Mesendoderm (in vitro differentiated cells): ENCODE measurements around the gene NPHS1.
A peak's percentile ranks its signal among the peaks of the same experiment; 100 is the strongest.

Source experiments
- DNase-seq: peaks from one replicate; pipeline ENCODE4 v3.0.0; 2013
- H2AK5ac ChIP-seq: 2 replicates; pipeline ENCODE4 v1.6.1; 2013; ENCODE audit warnings: low read length, inconsistent platforms
- H2BK120ac ChIP-seq: 2 replicates; pipeline ENCODE4 v1.6.1; 2013; ENCODE audit warnings: low read depth, mild to moderate bottlenecking, low read length, moderate library complexity, mixed read lengths
- H2BK15ac ChIP-seq: replicated peaks from 2 replicates; pipeline ENCODE4 v1.6.1; 2013; ENCODE audit warnings: low read depth, mild to moderate bottlenecking, moderate library complexity
- H2BK5ac ChIP-seq: 2 replicates; pipeline ENCODE4 v1.6.1; 2013; ENCODE audit warnings: low read length, inconsistent platforms
- H3K18ac ChIP-seq: 2 replicates; pipeline ENCODE4 v1.6.1; 2013; ENCODE audit warnings: mild to moderate bottlenecking, low read length, mixed read lengths
- H3K23ac ChIP-seq: one replicate; pipeline ENCODE4 v1.6.1; 2013; ENCODE audit warnings: low read length
- H3K27ac ChIP-seq: 2 replicates; pipeline ENCODE4 v1.5.1; 2013; ENCODE audit warnings: low read depth, mild to moderate bottlenecking, inconsistent platforms, low read length, moderate library complexity
- H3K27me3 ChIP-seq: 2 replicates; pipeline ENCODE4 v1.6.1; 2013; ENCODE audit warnings: low read length, control low read depth, mild to moderate bottlenecking, inconsistent platforms; ENCODE audit not compliant: insufficient read depth, poor library complexity
- H3K36me3 ChIP-seq: 2 replicates; pipeline ENCODE4 v1.6.1; 2013; ENCODE audit warnings: low read length, inconsistent platforms; ENCODE audit not compliant: control insufficient read depth, insufficient read depth
- H3K4ac ChIP-seq: one replicate; pipeline ENCODE4 v1.6.1; 2013; ENCODE audit warnings: low read depth, mild to moderate bottlenecking, low read length, moderate library complexity
- H3K4me1 ChIP-seq: 2 replicates; pipeline ENCODE4 v1.6.1; 2013; ENCODE audit warnings: low read depth, low read length, inconsistent platforms; ENCODE audit not compliant: control insufficient read depth
- H3K4me2 ChIP-seq: 2 replicates; pipeline ENCODE4 v1.6.1; 2013; ENCODE audit warnings: low read length
- H3K4me3 ChIP-seq: 2 replicates; pipeline ENCODE4 v1.5.1; 2013; ENCODE audit warnings: mild to moderate bottlenecking, low read length
- H3K56ac ChIP-seq: one replicate; pipeline ENCODE4 v1.6.1; 2013; ENCODE audit warnings: low read length
- H3K79me1 ChIP-seq: 2 replicates; pipeline ENCODE4 v1.6.1; 2013; ENCODE audit warnings: low read length, inconsistent platforms
- H3K79me2 ChIP-seq: 2 replicates; pipeline ENCODE4 v1.6.1; 2013; ENCODE audit warnings: mild to moderate bottlenecking, low read length; ENCODE audit not compliant: control insufficient read depth, insufficient read depth
- H3K9ac ChIP-seq: 2 replicates; pipeline ENCODE4 v1.6.1; 2013; ENCODE audit warnings: low read length, inconsistent platforms
- H4K5ac ChIP-seq: one replicate; pipeline ENCODE4 v1.6.1; 2013; ENCODE audit warnings: low read length
- H4K8ac ChIP-seq: one replicate; pipeline ENCODE4 v1.6.1; 2013; ENCODE audit warnings: low read depth, mild to moderate bottlenecking, control low read depth, low read length, moderate library complexity
- WGBS: extraction: QIAGEN DNeasy Blood & Tissue Kit; methylation state at CpG from one replicate; pipeline ENCODE4 v1.1.7; 2013; ENCODE audit warnings: low lambda C conversion rate, missing lambda C conversion rate; ENCODE audit not compliant: insufficient coverage; ENCODE audit errors: extremely low coverage; 5-methylcytosine and 5-hydroxymethylcytosine counted together

The NPHS1 gene

DNA sequence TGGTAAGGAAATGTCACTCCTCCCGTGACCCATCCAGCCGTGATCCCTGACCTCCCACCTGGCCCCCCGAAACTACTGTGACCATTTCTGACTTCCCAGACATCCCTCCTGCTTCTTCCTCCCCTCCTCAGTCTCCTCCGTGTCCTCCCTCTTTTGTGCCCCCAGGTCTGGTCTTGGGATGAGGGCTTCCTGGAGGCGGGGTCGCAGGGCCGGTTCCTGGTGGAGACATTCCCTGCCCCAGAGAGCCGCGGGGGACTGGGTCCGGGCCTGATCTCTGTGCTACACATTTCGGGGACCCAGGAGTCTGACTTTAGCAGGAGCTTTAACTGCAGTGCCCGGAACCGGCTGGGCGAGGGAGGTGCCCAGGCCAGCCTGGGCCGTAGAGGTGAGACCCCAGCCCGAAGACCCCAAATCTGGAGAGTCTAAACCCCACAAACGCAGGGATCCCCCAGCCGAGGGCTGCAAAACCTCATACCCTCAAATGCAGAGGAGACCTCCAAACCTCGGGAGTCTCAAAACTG is 9.4 kb upstream of the NPHS1 start:
- no peak overlapping the region for H3K4ac ChIP-seq
- peak overlapping the region; percentile 44 for H3K4me2 ChIP-seq
- no peak overlapping the region for H3K18ac ChIP-seq
- no peaks in the 10 kb centered on the region for H3K36me3 ChIP-seq
- no peak overlapping the region for H4K5ac ChIP-seq
- H3K56ac ChIP-seq: peak overlapping the region; percentile 85
- no peak overlapping the region for H2BK5ac ChIP-seq
- peak overlapping the region; percentile 47 for H3K9ac ChIP-seq
- H3K27me3 ChIP-seq: peaks cover 8% of the 10 kb centered on the region
- no peak overlapping the region for H2BK120ac ChIP-seq
- no peak overlapping the region for H3K23ac ChIP-seq
- peaks cover 3% of the 10 kb centered on the region for H3K4me1 ChIP-seq
- WGBS: no CpG with 5 or more reads among the region's 19 CpGs
- H4K8ac ChIP-seq: no peak overlapping the region
- H2BK15ac ChIP-seq: no peak overlapping the region
- H3K79me1 ChIP-seq: no peaks in the 10 kb centered on the region
- no peak for DNase-seq
- H3K27ac ChIP-seq: no peak overlapping the region
- H3K79me2 ChIP-seq: no peaks in the 10 kb centered on the region
- H3K4me3 ChIP-seq: no peak overlapping the region
- no peak overlapping the region for H2AK5ac ChIP-seq

DNA sequence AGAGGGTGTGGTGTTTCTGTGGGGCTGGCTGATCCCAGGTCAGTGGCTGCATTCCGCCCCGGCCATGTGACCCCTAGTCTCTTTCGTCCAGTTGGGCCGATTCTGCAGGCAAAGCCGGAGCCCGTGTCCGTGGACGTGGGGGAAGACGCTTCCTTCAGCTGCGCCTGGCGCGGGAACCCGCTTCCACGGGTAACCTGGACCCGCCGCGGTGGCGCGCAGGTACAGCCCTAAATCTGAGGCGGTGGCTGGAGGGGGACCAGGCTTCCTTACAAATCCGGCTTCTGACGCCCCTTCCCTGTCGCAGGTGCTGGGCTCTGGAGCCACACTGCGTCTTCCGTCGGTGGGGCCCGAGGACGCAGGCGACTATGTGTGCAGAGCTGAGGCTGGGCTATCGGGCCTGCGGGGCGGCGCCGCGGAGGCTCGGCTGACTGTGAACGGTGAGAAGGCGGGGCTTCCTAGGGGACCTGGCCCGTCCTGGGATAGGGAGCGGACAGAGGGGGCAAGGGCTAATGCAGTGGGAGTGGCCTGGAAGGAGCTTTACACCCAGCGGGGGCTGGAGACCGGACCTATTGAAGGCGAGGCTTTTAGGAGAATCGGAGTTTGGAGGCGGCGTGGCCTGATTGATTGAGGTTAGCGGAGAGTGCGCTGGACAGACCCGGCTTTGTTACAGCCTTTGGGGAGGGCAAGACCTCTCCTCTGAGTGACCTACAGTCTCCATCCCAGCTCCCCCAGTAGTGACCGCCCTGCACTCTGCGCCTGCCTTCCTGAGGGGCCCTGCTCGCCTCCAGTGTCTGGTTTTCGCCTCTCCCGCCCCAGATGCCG is 8.7 kb upstream of the NPHS1 start:
- Histone ChIP-seq H3K79me1 (no peaks in the 10 kb centered on the region), H2BK15ac (no peak overlapping the region), H3K23ac (no peak overlapping the region), H4K8ac (no peak overlapping the region), H3K4me2 (peak overlapping the region; percentile 49), H4K5ac (no peak overlapping the region), H3K56ac (peak overlapping the region; percentile 85), H3K27me3 (peaks cover 8% of the 10 kb centered on the region), H3K36me3 (no peaks in the 10 kb centered on the region), H2AK5ac (no peak overlapping the region), H3K18ac (no peak overlapping the region), H2BK120ac (no peak overlapping the region), H3K4me1 (peaks cover 3% of the 10 kb centered on the region), H3K9ac (peak overlapping the region; percentile 72), H2BK5ac (no peak overlapping the region), H3K79me2 (no peaks in the 10 kb centered on the region), H3K4me3 (no peak overlapping the region), H3K4ac (no peak overlapping the region), H3K27ac (no peak overlapping the region)
- DNase-seq: peak; percentile 95
- no CpG with 5 or more reads among the region's 55 CpGs for WGBS

DNA sequence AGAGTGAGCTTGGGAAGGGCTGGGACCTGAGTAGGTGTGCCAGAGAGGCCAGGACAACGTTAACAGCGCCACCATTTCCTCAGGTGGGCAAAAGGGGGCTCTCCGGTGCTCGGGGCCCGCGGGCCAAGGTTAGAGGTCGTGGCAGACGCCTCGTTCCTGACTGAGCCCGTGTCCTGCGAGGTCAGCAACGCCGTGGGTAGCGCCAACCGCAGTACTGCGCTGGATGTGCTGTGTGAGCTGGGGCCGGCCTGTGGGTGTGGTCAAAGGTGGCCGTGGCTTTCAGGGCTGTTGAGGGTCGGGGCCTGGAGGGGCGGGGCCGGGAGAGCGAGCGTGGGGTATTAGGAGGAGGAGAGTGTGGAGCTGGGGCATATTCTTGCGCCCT is 8.1 kb upstream of the NPHS1 start:
- peak overlapping the region; percentile 77 for H3K56ac ChIP-seq
- no peak overlapping the region for H4K8ac ChIP-seq
- no peak for DNase-seq
- H3K4me2 ChIP-seq: peak overlapping the region; percentile 49
- H3K4me1 ChIP-seq: peaks cover 3% of the 10 kb centered on the region
- H3K79me2 ChIP-seq: no peaks in the 10 kb centered on the region
- H3K18ac ChIP-seq: no peak overlapping the region
- no peak overlapping the region for H3K4ac ChIP-seq
- H3K23ac ChIP-seq: no peak overlapping the region
- H3K27ac ChIP-seq: no peak overlapping the region
- no CpG with 5 or more reads among the region's 24 CpGs for WGBS
- no peak overlapping the region for H2BK5ac ChIP-seq
- H4K5ac ChIP-seq: no peak overlapping the region
- no peak overlapping the region for H2AK5ac ChIP-seq
- no peak overlapping the region for H2BK15ac ChIP-seq
- no peaks in the 10 kb centered on the region for H3K79me1 ChIP-seq
- no peak overlapping the region for H3K4me3 ChIP-seq
- H2BK120ac ChIP-seq: no peak overlapping the region
- H3K36me3 ChIP-seq: no peaks in the 10 kb centered on the region
- peaks cover 11% of the 10 kb centered on the region for H3K27me3 ChIP-seq
- H3K9ac ChIP-seq: peak overlapping the region; percentile 72

DNA sequence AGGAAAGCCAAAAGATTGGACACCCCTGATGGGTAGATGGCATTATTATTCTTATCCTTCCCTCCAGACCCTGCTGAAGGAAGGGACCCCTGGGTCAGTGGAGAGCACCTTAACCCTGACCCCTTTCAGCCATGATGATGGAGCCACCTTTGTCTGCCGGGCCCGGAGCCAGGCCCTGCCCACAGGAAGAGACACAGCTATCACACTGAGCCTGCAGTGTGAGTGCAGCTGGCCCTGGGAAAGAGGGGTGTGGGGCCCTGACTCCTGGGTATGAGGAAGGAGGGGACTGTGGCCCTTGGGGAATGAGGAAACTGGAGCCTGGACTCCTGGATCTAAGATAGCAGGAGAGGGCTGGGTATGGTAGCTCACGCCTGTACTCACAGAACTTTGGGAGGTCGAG is 7.1 kb upstream of the NPHS1 start:
- Histone ChIP-seq H2AK5ac (no peak overlapping the region), H3K27ac (no peak overlapping the region), H3K36me3 (no peaks in the 10 kb centered on the region), H3K4me1 (peaks cover 3% of the 10 kb centered on the region), H4K5ac (no peak overlapping the region), H4K8ac (no peak overlapping the region), H2BK5ac (no peak overlapping the region), H3K4me3 (no peak overlapping the region), H3K79me1 (no peaks in the 10 kb centered on the region), H3K9ac (no peak overlapping the region), H3K4ac (no peak overlapping the region), H2BK15ac (no peak overlapping the region), H3K23ac (no peak overlapping the region), H3K18ac (no peak overlapping the region), H3K27me3 (peaks cover 11% of the 10 kb centered on the region), H3K4me2 (no peak overlapping the region), H2BK120ac (no peak overlapping the region), H3K79me2 (no peaks in the 10 kb centered on the region), H3K56ac (no peak overlapping the region)
- no peak for DNase-seq
- WGBS: no CpG with 5 or more reads among the region's 4 CpGs

DNA sequence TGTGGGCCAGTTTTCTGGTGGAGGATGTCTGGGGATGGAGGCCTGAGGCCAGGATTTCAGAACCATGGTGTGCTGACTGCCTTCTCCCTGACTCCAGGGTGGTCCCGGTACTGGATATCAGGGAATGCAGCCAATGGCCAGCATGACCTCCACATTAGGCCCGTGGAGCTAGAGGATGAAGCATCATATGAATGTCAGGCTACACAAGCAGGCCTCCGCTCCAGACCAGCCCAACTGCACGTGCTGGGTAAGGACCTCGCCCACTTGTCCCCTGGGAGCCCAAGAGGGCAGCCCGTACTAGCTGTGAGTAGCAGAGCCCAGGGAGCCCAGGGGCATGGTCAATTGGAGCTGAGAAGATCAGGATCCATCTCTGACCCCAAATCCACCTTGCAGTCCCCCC is 6.0 kb upstream of the NPHS1 start:
- Histone ChIP-seq H3K4me2 (no peak overlapping the region), H3K18ac (no peak overlapping the region), H3K9ac (no peak overlapping the region), H4K5ac (no peak overlapping the region), H3K4me1 (peaks cover 3% of the 10 kb centered on the region), H3K36me3 (no peaks in the 10 kb centered on the region), H3K23ac (no peak overlapping the region), H2BK5ac (no peak overlapping the region), H2AK5ac (no peak overlapping the region), H3K4me3 (no peak overlapping the region), H3K56ac (no peak overlapping the region), H2BK120ac (no peak overlapping the region), H4K8ac (no peak overlapping the region), H3K27me3 (peaks cover 11% of the 10 kb centered on the region), H3K4ac (no peak overlapping the region), H3K79me2 (no peaks in the 10 kb centered on the region), H3K79me1 (no peaks in the 10 kb centered on the region), H3K27ac (no peak overlapping the region), H2BK15ac (no peak overlapping the region)
- WGBS: no CpG with 5 or more reads among the region's 6 CpGs
- no peak for DNase-seq
